ENCODE results near the gene TMEM51.
"Not testable (repeated sequence)": the region's sequence is repeated elsewhere in the genome, so short reads cannot be mapped to it uniquely, and the experiment has no call there.

The TMEM51 gene

GRCh38 chr1:15154480-15155036 is 1.0 kb downstream of the TMEM51 start:
- DNase-seq (ENCODE audit: low read depth) = no peak

GRCh38 chr1:15155191-15155590 is 1.6 kb downstream of the TMEM51 start:
- DNase-seq (ENCODE audit: low read depth) = no peak

- no peak for DNase-seq (ENCODE audit: low read depth)
Measured at GRCh38 chr1:15155888-15156741, 2.6 kb downstream of the TMEM51 start.

GRCh38 chr1:15156807-15157380 is 3.3 kb downstream of the TMEM51 start:
- no peak for DNase-seq (ENCODE audit: low read depth)

- DNase-seq (ENCODE audit: low read depth) = no peak
Measured at GRCh38 chr1:15157524-15158399, 4.2 kb downstream of the TMEM51 start.

DNA sequence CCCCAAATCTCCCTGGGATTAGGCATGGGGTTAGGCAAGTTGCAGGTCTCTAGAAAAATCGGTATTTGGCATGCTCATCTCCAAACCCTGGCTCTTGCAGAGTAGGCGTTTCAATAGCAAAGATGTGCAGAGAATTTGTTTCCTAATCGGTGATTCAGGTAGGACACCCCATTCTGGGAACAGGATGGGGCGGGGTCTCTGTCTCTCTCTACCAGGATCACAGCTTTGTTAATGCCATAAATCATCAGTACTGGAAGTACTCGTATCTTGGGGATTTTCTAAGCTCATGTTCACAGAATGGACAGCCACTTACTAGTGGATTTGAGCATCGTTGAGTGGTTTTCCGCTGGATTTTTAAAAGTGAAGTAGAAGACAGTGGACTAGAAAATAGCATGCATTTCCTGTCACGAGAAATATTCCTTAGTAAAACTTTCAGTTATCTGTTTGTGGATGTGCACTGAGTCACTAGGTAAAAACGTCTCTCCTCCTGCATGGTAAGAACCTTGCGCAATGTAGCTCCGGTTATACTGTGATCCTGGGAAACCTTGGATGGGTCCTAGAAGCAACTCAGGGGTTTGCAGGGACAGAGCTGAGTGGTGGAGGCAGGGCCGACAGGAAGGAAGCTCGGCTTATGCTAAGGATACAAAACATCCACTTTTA is 5.1 kb downstream of the TMEM51 start:
- no peak for DNase-seq (ENCODE audit: low read depth)

- no peak for DNase-seq (ENCODE audit: low read depth)
Measured at GRCh38 chr1:15159166-15159555, 5.6 kb downstream of the TMEM51 start.

DNA sequence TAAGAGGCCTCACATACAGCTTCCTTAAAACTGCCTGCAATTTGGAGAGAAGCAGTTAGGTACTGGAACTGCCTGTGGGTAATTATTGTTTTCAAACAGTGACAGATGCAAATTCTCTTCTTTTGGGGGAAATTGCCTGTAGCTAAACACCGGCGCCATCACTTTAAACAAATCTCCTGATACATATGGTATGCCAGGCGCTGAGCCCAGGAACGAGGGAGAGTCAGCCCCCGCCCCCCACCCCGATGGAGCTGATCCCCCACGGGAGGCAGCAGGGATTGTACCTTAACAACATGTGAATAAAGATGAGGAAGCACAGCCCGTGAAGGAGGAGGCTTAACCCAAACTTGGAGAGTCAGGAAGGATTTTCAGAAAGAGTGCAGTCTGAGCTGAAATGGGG is 7.1 kb downstream of the TMEM51 start:
- no peak for DNase-seq (ENCODE audit: low read depth)

DNA sequence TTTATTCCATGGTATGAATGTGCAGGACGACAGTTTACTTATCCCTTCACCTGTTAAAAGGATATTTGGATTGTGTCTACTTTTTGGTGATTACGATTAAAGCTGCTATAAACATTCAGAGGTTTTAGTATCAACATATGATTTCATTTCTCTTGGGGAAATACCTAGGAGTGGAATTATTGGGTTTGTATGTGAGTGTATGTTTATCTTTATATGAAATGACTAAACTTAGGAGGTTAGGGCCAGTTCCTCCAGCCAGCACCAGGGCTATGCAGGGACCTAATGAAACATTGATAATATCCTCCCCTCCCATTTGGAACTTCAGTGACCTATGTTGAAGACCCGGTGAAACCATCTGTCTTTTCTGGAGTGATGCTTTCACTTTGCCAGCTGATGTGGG is 13.8 kb downstream of the TMEM51 start:
- no peak for DNase-seq (ENCODE audit: low read depth)

- no peak for DNase-seq (ENCODE audit: low read depth)
Measured at GRCh38 chr1:15168479-15168878, 14.9 kb downstream of the TMEM51 start.

GRCh38 chr1:15170071-15170470 is 16.5 kb downstream of the TMEM51 start:
- DNase-seq (ENCODE audit: low read depth) = no peak

DNA sequence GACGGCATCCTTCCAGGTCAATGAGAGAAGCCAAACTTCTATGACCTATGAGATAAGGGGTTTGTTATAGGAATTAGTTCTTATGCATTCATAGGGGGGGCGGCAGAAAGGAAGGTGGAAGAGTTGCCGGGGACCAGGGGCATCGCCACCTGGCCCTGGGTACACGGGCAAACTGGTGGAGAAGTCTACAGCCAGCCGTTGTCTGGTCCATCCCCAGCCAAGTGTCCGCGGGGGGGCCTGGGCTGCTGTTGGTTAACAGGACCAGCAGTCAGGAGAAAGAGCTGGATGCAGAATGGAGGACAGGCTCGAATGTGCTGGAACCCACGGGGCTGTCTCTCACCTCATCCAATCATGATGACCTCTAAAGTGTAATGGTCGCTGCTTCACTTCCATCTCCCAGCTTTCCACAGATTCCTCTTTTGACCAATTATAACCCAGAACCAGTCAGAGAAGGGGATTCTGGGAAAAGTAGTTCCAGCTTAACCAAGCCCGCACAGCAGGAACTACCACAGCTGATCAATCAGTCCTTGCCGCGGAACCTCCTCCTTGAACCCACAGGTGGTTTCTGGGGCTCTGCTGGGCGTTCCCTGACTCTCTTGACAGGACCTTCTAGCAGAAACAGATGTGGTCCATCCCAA is 17.8 kb downstream of the TMEM51 start:
- DNase-seq (ENCODE audit: low read depth) = no peak

DNA sequence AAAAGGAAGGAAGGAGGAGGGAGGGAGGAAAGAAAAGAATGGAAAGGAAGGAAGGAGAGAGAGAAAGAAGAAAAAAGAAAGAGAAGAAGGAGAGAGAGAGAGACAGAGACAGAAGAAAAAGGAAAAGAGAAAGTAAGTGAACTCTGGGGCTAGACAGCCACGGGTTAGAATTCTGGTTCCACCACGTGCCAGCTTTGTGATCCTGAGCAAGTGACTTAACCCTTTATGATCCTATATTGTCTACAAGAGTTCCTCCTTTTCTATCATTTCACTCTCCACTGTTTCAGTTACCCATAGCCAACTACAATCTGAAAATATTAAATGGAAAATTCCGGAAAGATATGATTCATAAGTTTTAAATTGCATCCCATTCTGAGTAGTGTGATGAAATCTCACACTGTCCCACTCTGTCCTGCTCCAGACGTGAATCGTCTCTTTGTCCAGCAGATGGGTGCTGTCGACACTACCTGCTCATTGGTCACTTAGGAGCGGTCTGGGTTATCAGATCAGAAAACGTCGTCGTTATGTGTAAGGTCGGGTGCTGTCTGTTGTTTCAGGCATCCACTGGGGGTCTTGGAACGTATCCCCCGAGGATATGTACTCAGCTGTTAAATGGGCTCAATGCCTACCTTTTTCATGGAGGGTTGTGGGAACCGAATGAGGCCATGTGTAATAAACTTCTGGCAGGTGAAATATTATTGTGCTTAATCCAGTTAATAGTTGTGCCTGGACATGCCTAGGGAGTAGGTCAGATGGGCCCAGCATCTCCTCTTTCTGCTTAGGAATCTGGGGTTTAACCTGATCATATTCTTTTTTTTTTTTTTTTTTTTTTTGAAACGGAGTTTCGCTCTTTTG is 19.1 kb downstream of the TMEM51 start:
- DNase-seq (ENCODE audit: low read depth) = no peak

- no peak for DNase-seq (ENCODE audit: low read depth)
Measured at GRCh38 chr1:15173863-15174614, 20.5 kb downstream of the TMEM51 start.

- no peak for DNase-seq (ENCODE audit: low read depth)
Measured at GRCh38 chr1:15174615-15174983, 21.1 kb downstream of the TMEM51 start.

DNA sequence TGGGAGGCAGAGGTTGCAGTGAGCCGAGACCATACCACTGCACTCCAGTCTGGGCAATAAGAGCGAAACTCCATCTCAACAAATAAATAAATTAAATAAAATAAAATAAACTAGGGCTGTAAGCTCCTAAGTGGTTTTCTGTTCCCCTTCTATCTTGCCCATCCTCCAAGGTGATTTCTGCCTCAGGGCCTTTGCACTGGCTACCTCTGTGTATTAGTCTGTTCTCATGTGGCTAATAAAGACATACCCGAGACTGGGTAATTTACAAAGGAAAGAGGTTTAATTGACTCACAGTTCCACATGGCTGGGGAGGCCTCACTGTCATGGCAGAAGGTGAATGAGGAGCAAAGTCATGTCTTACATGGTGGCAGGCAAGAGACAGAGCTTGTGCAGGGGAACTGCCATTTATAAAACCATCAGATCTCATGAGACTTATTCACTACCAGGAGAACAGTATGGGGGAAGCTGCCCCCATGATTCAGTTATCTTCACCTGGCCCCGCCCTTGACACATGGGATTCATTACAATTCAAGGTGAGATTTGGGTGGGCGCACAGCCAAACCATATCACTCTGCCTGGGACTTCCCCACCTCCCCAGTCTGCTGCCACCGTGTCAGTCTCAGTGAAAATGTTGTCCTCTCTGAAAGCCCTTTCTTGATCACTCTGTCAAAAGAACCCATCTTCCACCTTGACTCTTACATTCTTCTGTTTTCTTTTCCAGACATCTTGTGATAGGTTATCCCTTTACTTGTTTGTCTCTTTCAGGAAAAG is 22.0 kb downstream of the TMEM51 start:
- not testable (repeated sequence) for DNase-seq (ENCODE audit: low read depth)

DNA sequence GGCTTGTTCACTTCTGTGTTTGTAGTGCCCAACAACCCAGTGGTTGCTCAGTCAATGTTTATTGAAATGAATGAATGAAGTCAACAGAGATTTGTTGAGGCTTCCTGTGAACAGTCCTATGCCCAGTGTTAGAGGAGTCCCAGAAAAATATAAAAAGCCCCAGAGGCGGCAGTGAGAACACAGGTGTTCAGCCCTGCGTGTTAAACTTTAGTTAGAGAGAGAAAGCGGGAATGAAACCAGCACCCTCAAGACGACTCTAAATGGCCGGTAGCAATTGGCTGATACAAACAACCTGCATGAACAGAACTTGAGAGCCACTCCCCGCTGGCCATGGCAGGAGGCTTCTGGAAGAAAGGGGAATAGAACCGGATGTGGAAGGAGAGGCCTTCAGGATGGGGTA is 22.6 kb downstream of the TMEM51 start:
- DNase-seq (ENCODE audit: low read depth) = no peak

- DNase-seq (ENCODE audit: low read depth) = no peak
Measured at GRCh38 chr1:15176898-15177665, 23.5 kb downstream of the TMEM51 start.
